IMR-90 (cell line): Measurements from ENCODE around the gene CDC42EP1. TPM values are rescaled to one million over a fixed set of nuclear protein-coding genes. Genes with fewer than 3 reads are reported as not detected.
A peak's percentile ranks its signal among the peaks of the same experiment; 100 is the strongest.

ENCODE experiments used
- ATAC-seq: fragments of 200-7000 bp; cut with Tn5 transposase; 2 replicates; pipeline ENCODE4 v1.9.1; 2020; ENCODE audit warnings: low read depth, mild to moderate bottlenecking, moderate library complexity
- BruUV-seq: library from RNA; stranded (reverse); fragments of 400-500 nt; replicated peaks from 2 replicates; lab custom pipeline; 2021; lab: Mats Ljungman, UMichigan
- CTCF ChIA-PET: fragments of 300-600 bp; formaldehyde crosslinking; extraction: SDS; loops from one replicate; lab custom pipeline; 2021; ENCODE audit warnings: antibody characterized with exemption; lab: Yijun Ruan, JAX
- POLR2A ChIA-PET: fragments of 300-600 bp; sonication (Branson Sonifier 250); formaldehyde crosslinking; loops from one replicate; lab custom pipeline; 2022; ENCODE audit warnings: antibody characterized with exemption; ENCODE audit not compliant: unreplicated experiment; lab: Charles Lee
- DNase-seq: peaks from one replicate; pipeline ENCODE4 v3.0.0; 2013
- H2AFZ ChIP-seq: replicated peaks from 2 replicates; pipeline ENCODE3; 2013; ENCODE audit warnings: low read length, mild to moderate bottlenecking; ENCODE audit not compliant: poor library complexity
- H2AK5ac ChIP-seq: 2 replicates; pipeline ENCODE4 v1.6.1; 2013; ENCODE audit warnings: low read depth, low read length, inconsistent platforms
- H2AK9ac ChIP-seq: replicated peaks from 2 replicates; pipeline ENCODE3; 2013; ENCODE audit warnings: mild to moderate bottlenecking, low read depth, low read length, moderate library complexity; ENCODE audit not compliant: poor library complexity
- H2BK120ac ChIP-seq: 2 replicates; pipeline ENCODE4 v1.6.1; 2013; ENCODE audit warnings: low read depth, low read length, inconsistent platforms
- H2BK15ac ChIP-seq: 3 replicates; pipeline ENCODE4 v1.6.1; 2013; ENCODE audit warnings: low read depth, low read length, inconsistent platforms
- H2BK20ac ChIP-seq: 2 replicates; pipeline ENCODE4 v1.6.1; 2013; ENCODE audit warnings: low read depth, mild to moderate bottlenecking, inconsistent platforms, low read length, moderate library complexity
- H2BK5ac ChIP-seq: 2 replicates; pipeline ENCODE4 v1.6.1; 2013; ENCODE audit warnings: mild to moderate bottlenecking, low read depth, low read length, inconsistent platforms; ENCODE audit not compliant: poor library complexity, severe bottlenecking
- H3K14ac ChIP-seq: replicated peaks from 2 replicates; pipeline ENCODE4 v1.6.1; 2013; ENCODE audit warnings: low read depth, low read length, inconsistent platforms
- H3K18ac ChIP-seq: 2 replicates; pipeline ENCODE4 v1.6.1; 2013; ENCODE audit warnings: low read depth, low read length, control low read depth
- H3K23ac ChIP-seq: 2 replicates; pipeline ENCODE4 v1.6.1; 2013; ENCODE audit warnings: low read depth, low read length, inconsistent platforms
- H3K27ac ChIP-seq: 2 replicates; pipeline ENCODE4 v1.5.1; 2013; ENCODE audit warnings: mild to moderate bottlenecking, control low read depth, low read length; ENCODE audit not compliant: insufficient read depth
- H3K27me3 ChIP-seq: 2 replicates; pipeline ENCODE4 v1.6.1; 2013; ENCODE audit warnings: low read length; ENCODE audit not compliant: control insufficient read depth, insufficient read depth
- H3K36me3 ChIP-seq: 2 replicates; pipeline ENCODE4 v1.6.1; 2013; ENCODE audit warnings: low read length, mixed read lengths; ENCODE audit not compliant: control insufficient read depth, insufficient read depth
- H3K4ac ChIP-seq: 2 replicates; pipeline ENCODE4 v1.6.1; 2013; ENCODE audit warnings: low read depth, low read length, inconsistent platforms
- H3K4me1 ChIP-seq: 2 replicates; pipeline ENCODE4 v1.6.1; 2013; ENCODE audit warnings: low read length, mixed read lengths; ENCODE audit not compliant: control insufficient read depth, insufficient read depth
- H3K4me2 ChIP-seq: 2 replicates; pipeline ENCODE4 v1.6.1; 2013; ENCODE audit warnings: low read depth, mild to moderate bottlenecking, control low read depth, low read length, moderate library complexity
- H3K4me3 ChIP-seq: 2 replicates; pipeline ENCODE4 v1.5.1; 2013; ENCODE audit warnings: low read depth, mild to moderate bottlenecking, control low read depth, low read length, moderate library complexity; ENCODE audit not compliant: insufficient read depth
- H3K56ac ChIP-seq: 2 replicates; pipeline ENCODE4 v1.6.1; 2013; ENCODE audit warnings: low read length, inconsistent platforms; ENCODE audit not compliant: insufficient read depth; ENCODE audit errors: extremely low read depth
- H3K79me1 ChIP-seq, 2 experiments: 2 replicates each; pipeline ENCODE4 v1.6.1; 2013; ENCODE audit warnings: low read length in 2 of 2, inconsistent platforms in 1 of 2, low read depth in 1 of 2
- H3K9ac ChIP-seq: 2 replicates; pipeline ENCODE4 v1.6.1; 2013; ENCODE audit warnings: low read depth, low read length, control low read depth
- H3K9me1 ChIP-seq: 2 replicates; pipeline ENCODE4 v1.6.1; 2013; ENCODE audit warnings: low read length, inconsistent platforms; ENCODE audit not compliant: insufficient read depth
- H3K9me3 ChIP-seq: 2 replicates; pipeline ENCODE4 v1.6.1; 2013; ENCODE audit warnings: low read length; ENCODE audit not compliant: control insufficient read depth, insufficient read depth
- H4K20me1 ChIP-seq: 2 replicates; pipeline ENCODE4 v1.6.1; 2013; ENCODE audit warnings: low read length, inconsistent platforms; ENCODE audit not compliant: insufficient read depth
- H4K5ac ChIP-seq: 2 replicates; pipeline ENCODE4 v1.6.1; 2013; ENCODE audit warnings: mild to moderate bottlenecking, low read depth, low read length, control low read depth
- H4K8ac ChIP-seq, 2 experiments: 2 replicates each; pipeline ENCODE4 v1.6.1; 2013; ENCODE audit warnings: low read depth in 2 of 2, low read length in 2 of 2, control low read depth in 1 of 2, inconsistent platforms in 1 of 2
- H4K91ac ChIP-seq: 2 replicates; pipeline ENCODE4 v1.6.1; 2013; ENCODE audit warnings: low read depth, low read length, inconsistent platforms; ENCODE audit not compliant: insufficient read depth
- BHLHE40 ChIP-seq: fragments of 150-350 bp; IDR thresholded peaks from 2 replicates; pipeline ENCODE4 v1.6.1; 2016; ENCODE audit warnings: mild to moderate bottlenecking, low read depth, low read length
- CEBPB ChIP-seq: IDR thresholded peaks from 2 replicates; pipeline ENCODE4 v1.6.1; 2012; ENCODE audit warnings: low read depth, low read length, improper control_type of control experiment
- CHD1 ChIP-seq: IDR thresholded peaks from 2 replicates; pipeline ENCODE4 v1.6.1; 2012; ENCODE audit warnings: low read depth, low read length, improper control_type of control experiment
- FOS ChIP-seq: fragments of 150-350 bp; IDR thresholded peaks from 2 replicates; pipeline ENCODE4 v1.6.1; 2016; ENCODE audit warnings: low read depth, low read length
- MAFK ChIP-seq: IDR thresholded peaks from 2 replicates; pipeline ENCODE4 v1.6.1; 2012; ENCODE audit warnings: low read depth, low read length, improper control_type of control experiment
- MAZ ChIP-seq: IDR thresholded peaks from 2 replicates; pipeline ENCODE4 v1.6.1; 2012; ENCODE audit warnings: low read depth, mild to moderate bottlenecking, low read length, improper control_type of control experiment, moderate library complexity, borderline replicate concordance
- MXI1 ChIP-seq: IDR thresholded peaks from 2 replicates; pipeline ENCODE4 v1.6.1; 2012; ENCODE audit warnings: low read depth, mild to moderate bottlenecking, low read length, moderate library complexity, borderline replicate concordance
- NFE2L2 ChIP-seq: fragments of 150-350 bp; IDR thresholded peaks from 2 replicates; pipeline ENCODE4 v1.6.1; 2016; ENCODE audit warnings: low read depth, mild to moderate bottlenecking, low read length
- POLR2A ChIP-seq: IDR thresholded peaks from 2 replicates; pipeline ENCODE4 v1.6.1; 2012; ENCODE audit warnings: mild to moderate bottlenecking, low read depth, low read length
- RAD21 ChIP-seq: IDR thresholded peaks from 2 replicates; pipeline ENCODE4 v1.6.1; 2012; ENCODE audit warnings: low read length, improper control_type of control experiment
- RCOR1 ChIP-seq: IDR thresholded peaks from 2 replicates; pipeline ENCODE4 v1.6.1; 2012; ENCODE audit warnings: mild to moderate bottlenecking, low read length, improper control_type of control experiment; ENCODE audit not compliant: insufficient replicate concordance
- RFX5 ChIP-seq: IDR thresholded peaks from 2 replicates; pipeline ENCODE4 v1.8.0; 2012; ENCODE audit warnings: low read depth, mild to moderate bottlenecking, low read length, moderate library complexity
- SMC3 ChIP-seq: fragments of 150-350 bp; IDR thresholded peaks from 2 replicates; pipeline ENCODE4 v1.6.1; 2016; ENCODE audit warnings: low read depth, mild to moderate bottlenecking, antibody characterized with exemption, low read length, moderate library complexity
- whole genome bisulfite sequencing, 2 experiments: methylation state at CpG; one replicate each; pipeline versions ENCODE4 v1.1.5 to v1.1.7; 2013; ENCODE audit warnings: missing lambda C conversion rate in 2 of 2; ENCODE audit not compliant: insufficient read length in 1 of 2; ENCODE audit errors: extremely low coverage in 2 of 2; 5-methylcytosine and 5-hydroxymethylcytosine counted together
- dilution Hi-C: fragments of 300-500 bp; cut with HindIII; formaldehyde crosslinking; loops from one replicate; pipeline ENCODE4 v1.14.3; 2018; ENCODE audit warnings: low sequenced_read_pairs; ENCODE audit not compliant: unreplicated experiment
- in situ Hi-C: fragments of 300-500 bp; cut with MboI; formaldehyde crosslinking; loops from 3 replicates; pipeline ENCODE4 v1.14.3; 2019; ENCODE audit warnings: low sequenced_read_pairs, inconsistent platforms, mixed read lengths
- intact Hi-C: fragments of 100-400 bp; cut with micrococcal nuclease; formaldehyde crosslinking; loops from 2 replicates; pipeline ENCODE4 v1.10.0; 2022
- polyA plus RNA-seq, 3 experiments: library from polyadenylated mRNA; depleted of rRNA; stranded (reverse); fragments of >200 nt; gene quantifications; 2 replicates each; pipeline ENCODE4 v1.2.3, GENCODE V29; 2012; ENCODE audit warnings: low replicate concordance in 1 of 3
- total RNA-seq: library from RNA; depleted of rRNA; stranded (reverse); fragments of >200 nt; gene quantifications from 2 replicates; pipeline ENCODE4 v1.2.3, GENCODE V29; 2012
- TF ChIP-seq, protein P1 (sequence below): conservative IDR thresholded peaks from 2 replicates; pipeline ENCODE4 v1.5.1; 2012; ENCODE audit warnings: mild to moderate bottlenecking, low read depth, low read length, improper control_type of control experiment
- TF ChIP-seq, protein P2 (sequence below): fragments of 150-350 bp; IDR thresholded peaks from 2 replicates; pipeline ENCODE4 v1.6.1; 2017; ENCODE audit warnings: mild to moderate bottlenecking, antibody characterized with exemption, low read length, low read depth
- TF ChIP-seq, protein P3 (sequence below): fragments of 150-350 bp; IDR thresholded peaks from 2 replicates; pipeline ENCODE4 v1.6.1; 2016; ENCODE audit warnings: low read depth, mild to moderate bottlenecking, low read length, moderate library complexity, borderline replicate concordance

The CDC42EP1 gene
- total and polyA plus RNA-seq, 2 of the 4 experiments (the other 2 are of a cell fraction), result 4.7 to 47.3 TPM

DNA sequence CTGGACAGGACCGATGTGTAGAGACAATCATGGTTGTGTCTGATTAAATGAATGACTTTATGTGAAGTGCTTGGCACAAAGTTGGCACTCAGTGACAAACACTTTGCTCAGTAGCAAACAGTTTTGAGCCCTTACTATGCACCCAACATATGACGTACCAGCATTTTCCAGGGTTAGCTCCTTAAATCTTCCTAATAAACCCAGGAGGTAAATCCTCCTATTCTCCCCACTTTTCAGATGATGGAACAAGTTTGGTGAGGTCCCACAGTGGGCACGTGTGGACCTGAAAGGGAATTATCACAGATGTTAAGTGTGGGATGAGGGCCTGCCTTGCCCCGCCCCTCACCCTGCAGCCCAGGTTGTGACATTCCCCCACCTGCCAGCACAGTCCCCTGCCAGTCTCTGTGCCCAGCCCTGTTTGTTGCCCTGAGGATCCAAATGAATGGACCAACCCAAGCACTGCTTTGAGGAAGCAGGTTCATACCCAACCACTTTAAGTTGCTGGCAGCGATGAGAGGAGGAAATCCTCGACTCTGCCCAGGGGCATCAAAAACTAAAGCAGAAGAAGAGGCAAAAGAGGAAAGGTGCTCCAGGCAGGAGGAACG lies 34.4 kb upstream of the CDC42EP1 start:
- Histone ChIP-seq H3K4me1 (peaks cover 15% of the 10 kb centered on the region), H2AK5ac (peak overlapping the region; percentile 99), H3K27me3 (no peaks in the 10 kb centered on the region), H3K18ac (peak overlapping the region; percentile 20; the same call in 1 of the 2 replicates), H4K5ac (peak overlapping the region; percentile 6; the same call in 1 of the 2 replicates), H3K4me2 (peak overlapping the region; percentile 15; the same call in 1 of the 2 replicates), H3K9me1 (peaks cover 22% of the 10 kb centered on the region), H2AK9ac (peak overlapping the region; percentile 85), H3K4me3 (no peak overlapping the region), H3K36me3 (no peaks in the 10 kb centered on the region), H2AFZ (peak overlapping the region; percentile 92), H4K8ac (peak overlapping the region; percentile 93 to 98), H3K14ac (peak overlapping the region; percentile 46), H2BK5ac (peak overlapping the region; percentile 85), H2BK20ac (peak overlapping the region; percentile 82), H2BK15ac (peak overlapping the region; percentile 98), H3K23ac (peak overlapping the region; percentile 32; the same call in 1 of the 2 replicates), H3K4ac (peak overlapping the region; percentile 93), H3K9me3 (no peaks in the 10 kb centered on the region), H3K56ac (peak overlapping the region; percentile 39), H3K27ac (peak overlapping the region; percentile 40), H4K20me1 (no peaks in the 10 kb centered on the region), H4K91ac (peak overlapping the region; percentile 100), H3K79me1 (peaks cover 0 to 9% of the 10 kb centered on the region in 2 experiments; a peak in 1 of 4 replicates), H2BK120ac (peak overlapping the region; percentile 86), H3K9ac (no peak overlapping the region)
- no CpG with 5 or more reads among the region's 7 CpGs for whole genome bisulfite sequencing, 2 experiments
- in situ Hi-C loops, result no loop called here
- no peak for DNase-seq
- ATAC-seq, result peak; percentile 16
- dilution Hi-C loops, result no loop called here
- CTCF ChIA-PET, result no interaction called here
- TF ChIP-seq RFX5 (no peak), CHD1 (no peak), FOS (no peak), MAFK (no peak), POLR2A (no peak), RCOR1 (no peak), SMC3 (no peak), BHLHE40 (no peak), RAD21 (no peak), NFE2L2 (no peak), MXI1 (no peak), MAZ (no peak), CEBPB (no peak)
- TF ChIP-seq, protein P1, sequence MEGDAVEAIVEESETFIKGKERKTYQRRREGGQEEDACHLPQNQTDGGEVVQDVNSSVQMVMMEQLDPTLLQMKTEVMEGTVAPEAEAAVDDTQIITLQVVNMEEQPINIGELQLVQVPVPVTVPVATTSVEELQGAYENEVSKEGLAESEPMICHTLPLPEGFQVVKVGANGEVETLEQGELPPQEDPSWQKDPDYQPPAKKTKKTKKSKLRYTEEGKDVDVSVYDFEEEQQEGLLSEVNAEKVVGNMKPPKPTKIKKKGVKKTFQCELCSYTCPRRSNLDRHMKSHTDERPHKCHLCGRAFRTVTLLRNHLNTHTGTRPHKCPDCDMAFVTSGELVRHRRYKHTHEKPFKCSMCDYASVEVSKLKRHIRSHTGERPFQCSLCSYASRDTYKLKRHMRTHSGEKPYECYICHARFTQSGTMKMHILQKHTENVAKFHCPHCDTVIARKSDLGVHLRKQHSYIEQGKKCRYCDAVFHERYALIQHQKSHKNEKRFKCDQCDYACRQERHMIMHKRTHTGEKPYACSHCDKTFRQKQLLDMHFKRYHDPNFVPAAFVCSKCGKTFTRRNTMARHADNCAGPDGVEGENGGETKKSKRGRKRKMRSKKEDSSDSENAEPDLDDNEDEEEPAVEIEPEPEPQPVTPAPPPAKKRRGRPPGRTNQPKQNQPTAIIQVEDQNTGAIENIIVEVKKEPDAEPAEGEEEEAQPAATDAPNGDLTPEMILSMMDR, result no peak
- TF ChIP-seq, protein P2, sequence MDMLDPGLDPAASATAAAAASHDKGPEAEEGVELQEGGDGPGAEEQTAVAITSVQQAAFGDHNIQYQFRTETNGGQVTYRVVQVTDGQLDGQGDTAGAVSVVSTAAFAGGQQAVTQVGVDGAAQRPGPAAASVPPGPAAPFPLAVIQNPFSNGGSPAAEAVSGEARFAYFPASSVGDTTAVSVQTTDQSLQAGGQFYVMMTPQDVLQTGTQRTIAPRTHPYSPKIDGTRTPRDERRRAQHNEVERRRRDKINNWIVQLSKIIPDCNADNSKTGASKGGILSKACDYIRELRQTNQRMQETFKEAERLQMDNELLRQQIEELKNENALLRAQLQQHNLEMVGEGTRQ, result no peak
- TF ChIP-seq, protein P3, sequence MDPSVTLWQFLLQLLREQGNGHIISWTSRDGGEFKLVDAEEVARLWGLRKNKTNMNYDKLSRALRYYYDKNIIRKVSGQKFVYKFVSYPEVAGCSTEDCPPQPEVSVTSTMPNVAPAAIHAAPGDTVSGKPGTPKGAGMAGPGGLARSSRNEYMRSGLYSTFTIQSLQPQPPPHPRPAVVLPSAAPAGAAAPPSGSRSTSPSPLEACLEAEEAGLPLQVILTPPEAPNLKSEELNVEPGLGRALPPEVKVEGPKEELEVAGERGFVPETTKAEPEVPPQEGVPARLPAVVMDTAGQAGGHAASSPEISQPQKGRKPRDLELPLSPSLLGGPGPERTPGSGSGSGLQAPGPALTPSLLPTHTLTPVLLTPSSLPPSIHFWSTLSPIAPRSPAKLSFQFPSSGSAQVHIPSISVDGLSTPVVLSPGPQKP, result no peak
- intact Hi-C loops, result no loop called here
- POLR2A ChIA-PET, result no interaction called here
- BruUV-seq, result no TSS peak
